A549 (cell line): ENCODE data around the gene LRP5. TPM values are rescaled to one million over a fixed set of nuclear protein-coding genes. Genes with fewer than 3 reads are reported as not detected.

Source experiments
- ATAC-seq, 2 experiments: fragments of 200-7000 bp in 1 of 2; fragments of >200 bp in 1 of 2; cut with Nextera tagmentation in 1 of 2; cut with Tn5 transposase in 1 of 2; 3 replicates each; pipeline versions ENCODE4 v1.8.0 to v1.9.1; 2018 to 2020; ENCODE audit warnings: mild to moderate bottlenecking in 1 of 2, moderate library complexity in 1 of 2
- CTCF ChIA-PET: fragments of 300-600 bp; sonication (Branson Sonifier 250); formaldehyde crosslinking; extraction: SDS; loops from one replicate; lab custom pipeline; 2021; ENCODE audit warnings: antibody characterized with exemption, inconsistent platforms; lab: Yijun Ruan, JAX
- POLR2A ChIA-PET: fragments of 350-600 bp; formaldehyde crosslinking; extraction: SDS; loops from one replicate; lab custom pipeline; 2021; ENCODE audit warnings: antibody characterized with exemption, inconsistent platforms; lab: Yijun Ruan, JAX
- DNase-seq, 2 experiments: peaks; one replicate each; pipeline versions ENCODE4 v3.0.0 to v3.0.0-alpha.2; 2011 to 2016; ENCODE audit warnings: low read depth in 1 of 2, low spot score in 1 of 2
- FAIRE-seq: peaks from 2 replicates; lab custom pipeline; 2011; peaks lifted over from hg19 to GRCh38; lab: Jason Lieb, UNC
- H3K27ac ChIP-seq, 2 experiments: fragments of >200 bp; sonication (Bioruptor Twin); formaldehyde crosslinking; 3 replicates each; pipeline ENCODE4 v1.5.1; 2016 to 2017
- H3K4me1 ChIP-seq: fragments of >200 bp; sonication (Bioruptor Twin); formaldehyde crosslinking; 3 replicates; pipeline ENCODE4 v1.6.1; 2016
- H3K4me2 ChIP-seq: fragments of >200 bp; sonication (Bioruptor Twin); formaldehyde crosslinking; 3 replicates; pipeline ENCODE4 v1.6.1; 2016
- H3K4me3 ChIP-seq: fragments of >200 bp; sonication (Bioruptor Twin); formaldehyde crosslinking; 3 replicates; pipeline ENCODE4 v1.5.1; 2016
- H3K9me3 ChIP-seq: fragments of >200 bp; sonication (Bioruptor Twin); formaldehyde crosslinking; 3 replicates; pipeline ENCODE4 v1.6.1; 2016
- BHLHE40 ChIP-seq: IDR thresholded peaks from 2 replicates; pipeline ENCODE4 v1.6.1; 2012; ENCODE audit warnings: low read depth, low read length, inconsistent platforms
- CTCF ChIP-seq: fragments of >200 bp; sonication (Bioruptor Twin); formaldehyde crosslinking; IDR thresholded peaks from 3 replicates; pipeline ENCODE4 v1.5.1; 2016
- EHF ChIP-seq: fragments of 250-450 bp; sonication (Bioruptor Pico); IDR thresholded peaks from 2 replicates; pipeline ENCODE4 v1.5.0; 2020; ENCODE audit warnings: mild to moderate bottlenecking
- EP300 ChIP-seq, 2 experiments: fragments of >200 bp; sonication (Bioruptor Twin); formaldehyde crosslinking; IDR thresholded peaks; 2 replicates in 1 of 2; 3 replicates in 1 of 2; pipeline ENCODE4 v1.6.1; 2016 to 2017
- GATA3 ChIP-seq: IDR thresholded peaks from 2 replicates; pipeline ENCODE4 v1.6.1; 2012; ENCODE audit warnings: borderline replicate concordance
- HEYL ChIP-seq: fragments of 250-450 bp; sonication (Bioruptor Pico); IDR thresholded peaks from 2 replicates; pipeline ENCODE4 v1.8.0; 2021; ENCODE audit warnings: mild to moderate bottlenecking, moderate library complexity
- HMGXB4 ChIP-seq: fragments of 250-450 bp; sonication (Bioruptor Pico); IDR thresholded peaks from 2 replicates; pipeline ENCODE4 v1.5.0; 2021; ENCODE audit warnings: mild to moderate bottlenecking, moderate library complexity, borderline replicate concordance
- HOXA7 ChIP-seq: fragments of 250-450 bp; sonication (Bioruptor Pico); IDR thresholded peaks from 2 replicates; pipeline ENCODE4 v1.5.0; 2020; ENCODE audit warnings: mild to moderate bottlenecking, moderate library complexity
- JUNB ChIP-seq: fragments of >200 bp; sonication (Bioruptor Twin); formaldehyde crosslinking; IDR thresholded peaks from 2 replicates; pipeline ENCODE4 v1.6.1; 2016
- KDM1A ChIP-seq: fragments of 200-600 bp; sonication (generic); IDR thresholded peaks from 2 replicates; pipeline ENCODE4 v1.6.1; 2016; ENCODE audit warnings: low read depth, mild to moderate bottlenecking
- MAFK ChIP-seq: fragments of 450-650 bp; IDR thresholded peaks from 2 replicates; pipeline ENCODE4 v1.6.1; 2014; ENCODE audit not compliant: partially characterized antibody
- MAZ ChIP-seq: fragments of 150-350 bp; IDR thresholded peaks from 2 replicates; pipeline ENCODE4 v1.6.1; 2014; ENCODE audit warnings: antibody characterized with exemption, low read depth, low read length, borderline replicate concordance
- NPAS2 ChIP-seq: fragments of 250-450 bp; sonication (Bioruptor Pico); IDR thresholded peaks from 2 replicates; pipeline ENCODE4 v1.8.0; 2022; ENCODE audit warnings: mild to moderate bottlenecking, moderate library complexity, borderline replicate concordance
- PHF8 ChIP-seq: fragments of 200-600 bp; sonication (generic); IDR thresholded peaks from 2 replicates; pipeline ENCODE4 v1.6.1; 2016; ENCODE audit warnings: low read depth, mild to moderate bottlenecking, antibody characterized with exemption, moderate library complexity, borderline replicate concordance
- POLR2AphosphoS2 ChIP-seq: conservative IDR thresholded peaks from 2 replicates; pipeline ENCODE4 v1.6.1; 2012; ENCODE audit warnings: low read length, improper control_type of control experiment, inconsistent platforms
- RCOR1 ChIP-seq: fragments of 150-350 bp; IDR thresholded peaks from 2 replicates; pipeline ENCODE4 v1.6.1; 2014; ENCODE audit warnings: antibody characterized with exemption, low read length, low read depth
- RFX5 ChIP-seq: fragments of 450-650 bp; IDR thresholded peaks from 2 replicates; pipeline ENCODE4 v1.7.1; 2014; ENCODE audit warnings: antibody characterized with exemption, mild to moderate bottlenecking, moderate library complexity
- RNF2 ChIP-seq: fragments of 200-600 bp; sonication (generic); IDR thresholded peaks from 2 replicates; pipeline ENCODE4 v1.6.1; 2016; ENCODE audit warnings: low read depth, mild to moderate bottlenecking, antibody characterized with exemption, moderate library complexity, borderline replicate concordance
- ZC3H11A ChIP-seq: fragments of 450-650 bp; IDR thresholded peaks from 2 replicates; pipeline ENCODE4 v1.6.1; 2014; ENCODE audit warnings: antibody characterized with exemption, mild to moderate bottlenecking
- ZNF302 ChIP-seq: fragments of 250-450 bp; sonication (Bioruptor Pico); IDR thresholded peaks from 2 replicates; pipeline ENCODE4 v1.9.0; 2021; ENCODE audit warnings: inconsistent platforms, mild to moderate bottlenecking, moderate library complexity
- ZSCAN20 ChIP-seq: fragments of 250-450 bp; sonication (Bioruptor Pico); IDR thresholded peaks from 2 replicates; pipeline ENCODE4 v1.8.0; 2022; ENCODE audit warnings: mild to moderate bottlenecking, moderate library complexity
- WGBS: methylation state at CpG from one replicate; pipeline ENCODE4 v1.1.6; 2017; ENCODE audit errors: missing lambda C conversion rate; 5-methylcytosine and 5-hydroxymethylcytosine counted together
- polyA plus RNA-seq, 4 experiments: library from polyadenylated mRNA; depleted of rRNA in 3 of 4; stranded (reverse); fragments of >200 nt; fragmentation: RNase III in 1 of 4; extraction: RNeasy Plus Mini Kit Qiagen cat#74134 plus additional on column Dnase treatment in 1 of 4; gene quantifications; 2 replicates in 3 of 4; 3 replicates in 1 of 4; pipeline ENCODE4 v1.2.3, GENCODE V29; 2011 to 2017
- TF ChIP-seq, protein P1 (sequence below): IDR thresholded peaks from 2 replicates; pipeline ENCODE4 v1.6.1; 2012

LRP5 gene
- polyA plus RNA-seq, 2 of the 4 experiments (the other 2 are of a cell fraction): 10.9 to 32.3 TPM

DNA sequence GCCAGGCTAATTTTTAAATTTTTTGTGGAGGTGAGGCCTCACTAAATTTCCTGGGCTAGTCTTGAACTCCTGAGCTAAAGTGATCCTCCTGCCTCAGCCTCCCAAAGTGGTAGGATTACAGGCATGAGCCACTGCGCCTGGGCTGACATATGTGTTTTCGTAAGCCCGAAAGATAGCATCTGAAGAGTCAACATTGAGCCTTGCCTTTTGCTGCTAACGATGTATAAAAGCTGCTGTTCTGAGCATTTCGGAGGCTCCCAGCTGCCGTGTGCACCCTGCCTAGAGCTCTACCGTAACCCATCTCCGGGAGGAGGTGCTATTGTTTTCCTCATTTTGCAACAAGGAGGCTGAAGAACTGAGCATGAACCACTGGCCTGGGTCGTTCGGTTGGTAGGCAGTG lies 130.0 kb downstream of the LRP5 start:
- no peak overlapping the region for H3K27ac ChIP-seq
- ChIA-PET POLR2A (interaction anchor here (0.5 to 1.2 kb wide), 2 partner anchors 17 to 28 kb away, joined by 4 to 5 read pairs; no protein-coding TSS in a partner anchor), CTCF (interaction anchor here (0.7 to 1.0 kb wide), 3 partner anchors 9 to 86 kb away, joined by 3 to 4 read pairs (median 3); no protein-coding TSS in a partner anchor)
- FAIRE-seq (no peak), DNase-seq (no peak), ATAC-seq (no peak)
- peaks cover 9% of the 10 kb centered on the region; the same call in 2 of the 3 replicates for H3K4me1 ChIP-seq
- no peaks in the 10 kb centered on the region for H3K9me3 ChIP-seq
- H3K4me3 ChIP-seq: no peak overlapping the region
- 93% methylated on average over 10 of the region's 10 CpGs for WGBS
- H3K4me2 ChIP-seq: no peak overlapping the region
- TF ChIP-seq RNF2 (no peak), POLR2AphosphoS2 (no peak), HOXA7 (CRISPR knock-in tag) (no peak), MAFK (no peak), PHF8 (no peak), HMGXB4 (CRISPR knock-in tag) (no peak), CTCF (no peak)
- TF ChIP-seq, protein P1, sequence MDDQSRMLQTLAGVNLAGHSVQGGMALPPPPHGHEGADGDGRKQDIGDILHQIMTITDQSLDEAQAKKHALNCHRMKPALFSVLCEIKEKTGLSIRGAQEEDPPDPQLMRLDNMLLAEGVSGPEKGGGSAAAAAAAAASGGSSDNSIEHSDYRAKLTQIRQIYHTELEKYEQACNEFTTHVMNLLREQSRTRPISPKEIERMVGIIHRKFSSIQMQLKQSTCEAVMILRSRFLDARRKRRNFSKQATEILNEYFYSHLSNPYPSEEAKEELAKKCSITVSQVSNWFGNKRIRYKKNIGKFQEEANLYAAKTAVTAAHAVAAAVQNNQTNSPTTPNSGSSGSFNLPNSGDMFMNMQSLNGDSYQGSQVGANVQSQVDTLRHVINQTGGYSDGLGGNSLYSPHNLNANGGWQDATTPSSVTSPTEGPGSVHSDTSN: no peak

- no peak overlapping the region for H3K4me2 ChIP-seq
- H3K4me1 ChIP-seq: 0 out of 3 replicates have a peak, but pooled peaks cover 6% of the 10 kb centered on the region
- no peaks in the 10 kb centered on the region for H3K9me3 ChIP-seq
- WGBS: 78% methylated on average over 1 of the region's 6 CpGs
- ChIA-PET POLR2A (no interaction called here), CTCF (interaction anchor here (0.8 kb wide), 1 partner anchor 187 kb away, joined by 3 read pairs; no protein-coding TSS in a partner anchor)
- DNase-seq (no peak), ATAC-seq (no peak), FAIRE-seq (no peak)
- no peak overlapping the region for H3K4me3 ChIP-seq
- H3K27ac ChIP-seq: no peak overlapping the region
- TF ChIP-seq JUNB (no peak), ZSCAN20 (CRISPR knock-in tag) (no peak)
These were observed 132.2 kb downstream of the LRP5 start for GRCh38 chr11:68444566-68444965.

GRCh38 chr11:68445531-68446035 lies 133.2 kb downstream of the LRP5 start:
- ChIA-PET POLR2A (no interaction called here), CTCF (no interaction called here)
- TF ChIP-seq HEYL (CRISPR knock-in tag): no peak
- no peak for TF ChIP-seq EHF
- TF ChIP-seq GATA3: no peak
- TF ChIP-seq EP300 (IDR thresholded peaks at IDR 0.05): no peak
- no peak for TF ChIP-seq NPAS2 (CRISPR knock-in tag)
- TF ChIP-seq MAZ: no peak
- no peak for TF ChIP-seq KDM1A
- TF ChIP-seq RFX5: no peak
- TF ChIP-seq POLR2AphosphoS2: no peak
- no peak for TF ChIP-seq BHLHE40
- no peak for TF ChIP-seq MAFK
- no peak for TF ChIP-seq RNF2
- TF ChIP-seq ZNF302 (CRISPR knock-in tag): no peak
- no peak for TF ChIP-seq RCOR1
- TF ChIP-seq ZC3H11A: no peak
- no peak for DNase-seq
- Histone ChIP-seq H3K27ac (no peak overlapping the region), H3K9me3 (no peaks in the 10 kb centered on the region), H3K4me1 (0 out of 3 replicates have a peak, but pooled peaks cover 6% of the 10 kb centered on the region), H3K4me2 (no peak overlapping the region), H3K4me3 (no peak overlapping the region)
- ATAC-seq: no peak
- FAIRE-seq: no peak
- 79% methylated on average over 11 of the region's 11 CpGs for WGBS
